Measurements from ENCODE around the gene NCOA1. TPM values are rescaled to one million over a fixed set of nuclear protein-coding genes. Genes with fewer than 3 reads are reported as not detected.
"Not testable (repeated sequence)": the region's sequence is repeated elsewhere in the genome, so short reads cannot be mapped to it uniquely, and the experiment has no call there.

NCOA1 gene
- total RNA-seq, 1 experiment from 2014 or later, result 27.5 TPM

GRCh38 chr2:24568551-24568950 lies 77.5 kb downstream of the NCOA1 start:
- peaks cover 9% of the 10 kb centered on the region for H3K9me3 ChIP-seq (ENCODE audit: low read depth, low read length, poor library complexity, severe bottlenecking)
- ChIA-PET POLR2A (ENCODE audit: low non-redundant PET) (no interaction called here), CTCF (no interaction called here)
- BruUV-seq (replicated peaks), result no TSS peak
- H3K27ac ChIP-seq (ENCODE audit: low read depth, low read length, poor library complexity, severe bottlenecking), result no peak overlapping the region
- no peak overlapping the region for H3K4me3 ChIP-seq (ENCODE audit: low read depth, low read length, poor library complexity, severe bottlenecking)
- peaks cover 4% of the 10 kb centered on the region for H3K4me1 ChIP-seq (ENCODE audit: insufficient read depth, low read length, poor library complexity, severe bottlenecking)
- no peaks in the 10 kb centered on the region for H3K27me3 ChIP-seq (replicated peaks; ENCODE audit: insufficient read depth, low read depth, low read length, poor library complexity)
- no peak for TF ChIP-seq EZH2 (IDR thresholded peaks at IDR 0.05; ENCODE audit: borderline replicate concordance, low read depth, low read length, poor library complexity, severe bottlenecking)
- TF ChIP-seq CTCF (conservative IDR thresholded peaks at IDR 0.05; ENCODE audit: low read depth, low read length), result no peak
- peaks cover 15% of the 10 kb centered on the region for H3K36me3 ChIP-seq (ENCODE audit: insufficient read depth, low read length, poor library complexity, severe bottlenecking)
- no peak for DNase-seq (ENCODE audit: low spot score)
- intact Hi-C loops (cut with micrococcal nuclease; ENCODE audit: unreplicated experiment), result no loop called here

GRCh38 chr2:24569565-24569964 lies 78.5 kb downstream of the NCOA1 start:
- H3K4me3 ChIP-seq (ENCODE audit: low read depth, low read length, poor library complexity, severe bottlenecking); intact Hi-C loops (cut with micrococcal nuclease; ENCODE audit: unreplicated experiment); POLR2A ChIA-PET (ENCODE audit: low non-redundant PET); H3K27ac ChIP-seq (ENCODE audit: low read depth, low read length, poor library complexity, severe bottlenecking); H3K4me1 ChIP-seq (ENCODE audit: insufficient read depth, low read length, poor library complexity, severe bottlenecking); DNase-seq (ENCODE audit: low spot score); CTCF ChIA-PET; H3K27me3 ChIP-seq (replicated peaks; ENCODE audit: insufficient read depth, low read depth, low read length, poor library complexity); BruUV-seq (replicated peaks); H3K9me3 ChIP-seq (ENCODE audit: low read depth, low read length, poor library complexity, severe bottlenecking): not testable (repeated sequence)
- H3K36me3 ChIP-seq (ENCODE audit: insufficient read depth, low read length, poor library complexity, severe bottlenecking), result peaks cover 15% of the 10 kb centered on the region

GRCh38 chr2:24570225-24570624 lies 79.2 kb downstream of the NCOA1 start:
- ChIA-PET CTCF (no interaction called here), POLR2A (ENCODE audit: low non-redundant PET) (no interaction called here)
- DNase-seq (ENCODE audit: low spot score), result no peak
- H3K27me3 ChIP-seq (replicated peaks; ENCODE audit: insufficient read depth, low read depth, low read length, poor library complexity), result no peaks in the 10 kb centered on the region
- H3K4me3 ChIP-seq (ENCODE audit: low read depth, low read length, poor library complexity, severe bottlenecking), result no peak overlapping the region
- H3K9me3 ChIP-seq (ENCODE audit: low read depth, low read length, poor library complexity, severe bottlenecking), result peaks cover 9% of the 10 kb centered on the region
- intact Hi-C loops (cut with micrococcal nuclease; ENCODE audit: unreplicated experiment), result no loop called here
- TF ChIP-seq CTCF (conservative IDR thresholded peaks at IDR 0.05; ENCODE audit: low read depth, low read length) (no peak), EZH2 (IDR thresholded peaks at IDR 0.05; ENCODE audit: borderline replicate concordance, low read depth, low read length, poor library complexity, severe bottlenecking) (no peak)
- peaks cover 15% of the 10 kb centered on the region for H3K36me3 ChIP-seq (ENCODE audit: insufficient read depth, low read length, poor library complexity, severe bottlenecking)
- peaks cover 9% of the 10 kb centered on the region for H3K4me1 ChIP-seq (ENCODE audit: insufficient read depth, low read length, poor library complexity, severe bottlenecking)
- no peak overlapping the region for H3K27ac ChIP-seq (ENCODE audit: low read depth, low read length, poor library complexity, severe bottlenecking)
- no TSS peak for BruUV-seq (replicated peaks)

GRCh38 chr2:24571828-24572442 lies 80.9 kb downstream of the NCOA1 start:
- Histone ChIP-seq H3K27ac (ENCODE audit: low read depth, low read length, poor library complexity, severe bottlenecking) (no peak overlapping the region), H3K36me3 (ENCODE audit: insufficient read depth, low read length, poor library complexity, severe bottlenecking) (no peaks in the 10 kb centered on the region), H3K9me3 (ENCODE audit: low read depth, low read length, poor library complexity, severe bottlenecking) (no peaks in the 10 kb centered on the region), H3K27me3 (replicated peaks; ENCODE audit: insufficient read depth, low read depth, low read length, poor library complexity) (no peaks in the 10 kb centered on the region), H3K4me1 (ENCODE audit: insufficient read depth, low read length, poor library complexity, severe bottlenecking) (peaks cover 13% of the 10 kb centered on the region), H3K4me3 (ENCODE audit: low read depth, low read length, poor library complexity, severe bottlenecking) (no peak overlapping the region)
- no peak for DNase-seq (ENCODE audit: low spot score)
- CTCF ChIA-PET, result no interaction called here
- POLR2A ChIA-PET (ENCODE audit: low non-redundant PET), result no interaction called here
- TF ChIP-seq EZH2 (IDR thresholded peaks at IDR 0.05; ENCODE audit: borderline replicate concordance, low read depth, low read length, poor library complexity, severe bottlenecking) (no peak), CTCF (conservative IDR thresholded peaks at IDR 0.05; ENCODE audit: low read depth, low read length) (no peak)
- no TSS peak for BruUV-seq (replicated peaks)
- intact Hi-C loops (cut with micrococcal nuclease; ENCODE audit: unreplicated experiment), result no loop called here

Data from A673 (cell line).